WTC11 (cell line): ENCODE results near the gene EP300. TPM values are rescaled to one million over a fixed set of nuclear protein-coding genes. Genes with fewer than 3 reads are reported as not detected.

Source experiments
- ATAC-seq: fragments of 200-7000 bp; cut with Tn5 transposase; 2 replicates; pipeline ENCODE4 v1.10.0; 2021; ENCODE audit warnings: mild to moderate bottlenecking, moderate library complexity
- CTCF ChIA-PET: fragments of 300-600 bp; sonication (Branson Sonifier 250); formaldehyde crosslinking; loops from one replicate; lab custom pipeline; 2021; ENCODE audit warnings: antibody characterized with exemption; lab: Charles Lee
- POLR2A ChIA-PET: fragments of 350-600 bp; sonication (Branson Sonifier 250); formaldehyde crosslinking; loops from one replicate; lab custom pipeline; 2021; ENCODE audit warnings: antibody characterized with exemption; lab: Charles Lee
- DNase-seq: peaks from one replicate; pipeline ENCODE4 v3.0.0; 2021; ENCODE audit warnings: low spot score
- H3K27ac Mint-ChIP-seq: 2 replicates; pipeline ENCODE4 v1.8.0; 2021; ENCODE audit warnings: mixed read lengths
- H3K27me3 Mint-ChIP-seq: 2 replicates; pipeline ENCODE4 v1.8.0; 2021; ENCODE audit warnings: low read depth, mild to moderate bottlenecking, moderate library complexity, mixed read lengths
- H3K36me3 Mint-ChIP-seq: 2 replicates; pipeline ENCODE4 v1.8.0; 2021; ENCODE audit warnings: mixed read lengths
- H3K4me1 Mint-ChIP-seq: 2 replicates; pipeline ENCODE4 v1.8.0; 2022; ENCODE audit warnings: mixed read lengths
- H3K4me3 Mint-ChIP-seq: 2 replicates; pipeline ENCODE4 v1.8.0; 2021; ENCODE audit warnings: mild to moderate bottlenecking, moderate library complexity, mixed read lengths
- H3K9me3 Mint-ChIP-seq: 2 replicates; pipeline ENCODE4 v1.8.0; 2021; ENCODE audit warnings: mixed read lengths
- NFYB ChIP-seq: sonication (generic); formaldehyde crosslinking; conservative IDR thresholded peaks from 2 replicates; pipeline ENCODE4 v1.8.0; 2022; ENCODE audit warnings: low read depth, missing genetic modification reagents
- RELA ChIP-seq: sonication (generic); formaldehyde crosslinking; IDR thresholded peaks from 2 replicates; pipeline ENCODE4 v1.8.1; 2022; ENCODE audit warnings: missing genetic modification reagents, mild to moderate bottlenecking, borderline replicate concordance
- ZNF219 ChIP-seq: sonication (generic); formaldehyde crosslinking; IDR thresholded peaks from 2 replicates; pipeline ENCODE4 v1.8.0; 2023; ENCODE audit warnings: missing genetic modification reagents, mild to moderate bottlenecking, borderline replicate concordance
- ZNF671 ChIP-seq: fragments of 250-450 bp; sonication (Bioruptor Pico); IDR thresholded peaks from 2 replicates; pipeline ENCODE4 v1.8.0; 2021; ENCODE audit warnings: mild to moderate bottlenecking
- total RNA-seq: library from RNA; stranded (reverse); gene quantifications from 3 replicates; pipeline ENCODE4 v1.2.3, GENCODE V29; 2021
- TF ChIP-seq, protein P1 (sequence below): fragments of 250-450 bp; sonication (Bioruptor Pico); conservative IDR thresholded peaks from 2 replicates; pipeline ENCODE4 v1.9.0; 2021; ENCODE audit warnings: mild to moderate bottlenecking
- TF ChIP-seq, protein P2 (sequence below): sonication (generic); formaldehyde crosslinking; IDR thresholded peaks from 2 replicates; pipeline ENCODE4 v1.8.0; 2023; ENCODE audit warnings: missing genetic modification reagents
- TF ChIP-seq, protein P3 (sequence below): sonication (generic); formaldehyde crosslinking; IDR thresholded peaks from 2 replicates; pipeline ENCODE4 v1.8.1; 2023; ENCODE audit warnings: mild to moderate bottlenecking, missing genetic modification reagents, moderate library complexity
- TF ChIP-seq, protein P4 (sequence below): sonication (generic); formaldehyde crosslinking; IDR thresholded peaks from 2 replicates; pipeline ENCODE4 v1.8.1; 2022; ENCODE audit warnings: missing genetic modification reagents, borderline replicate concordance
- TF ChIP-seq, protein P5 (sequence below): sonication (generic); formaldehyde crosslinking; IDR thresholded peaks from 2 replicates; pipeline ENCODE4 v1.8.1; 2023; ENCODE audit warnings: mild to moderate bottlenecking, missing genetic modification reagents, moderate library complexity
- TF ChIP-seq, protein P6 (sequence below): fragments of 200-600 bp; IDR thresholded peaks from 2 replicates; pipeline ENCODE4 v1.8.0; 2022; ENCODE audit warnings: antibody characterized with exemption
- TF ChIP-seq, protein P7 (sequence below): sonication (generic); formaldehyde crosslinking; IDR thresholded peaks from 2 replicates; pipeline ENCODE4 v1.8.1; 2023; ENCODE audit warnings: mild to moderate bottlenecking, missing genetic modification reagents, borderline replicate concordance

EP300 gene
- total RNA-seq, 1 experiment from 2014 or later, result 97.1 TPM

DNA sequence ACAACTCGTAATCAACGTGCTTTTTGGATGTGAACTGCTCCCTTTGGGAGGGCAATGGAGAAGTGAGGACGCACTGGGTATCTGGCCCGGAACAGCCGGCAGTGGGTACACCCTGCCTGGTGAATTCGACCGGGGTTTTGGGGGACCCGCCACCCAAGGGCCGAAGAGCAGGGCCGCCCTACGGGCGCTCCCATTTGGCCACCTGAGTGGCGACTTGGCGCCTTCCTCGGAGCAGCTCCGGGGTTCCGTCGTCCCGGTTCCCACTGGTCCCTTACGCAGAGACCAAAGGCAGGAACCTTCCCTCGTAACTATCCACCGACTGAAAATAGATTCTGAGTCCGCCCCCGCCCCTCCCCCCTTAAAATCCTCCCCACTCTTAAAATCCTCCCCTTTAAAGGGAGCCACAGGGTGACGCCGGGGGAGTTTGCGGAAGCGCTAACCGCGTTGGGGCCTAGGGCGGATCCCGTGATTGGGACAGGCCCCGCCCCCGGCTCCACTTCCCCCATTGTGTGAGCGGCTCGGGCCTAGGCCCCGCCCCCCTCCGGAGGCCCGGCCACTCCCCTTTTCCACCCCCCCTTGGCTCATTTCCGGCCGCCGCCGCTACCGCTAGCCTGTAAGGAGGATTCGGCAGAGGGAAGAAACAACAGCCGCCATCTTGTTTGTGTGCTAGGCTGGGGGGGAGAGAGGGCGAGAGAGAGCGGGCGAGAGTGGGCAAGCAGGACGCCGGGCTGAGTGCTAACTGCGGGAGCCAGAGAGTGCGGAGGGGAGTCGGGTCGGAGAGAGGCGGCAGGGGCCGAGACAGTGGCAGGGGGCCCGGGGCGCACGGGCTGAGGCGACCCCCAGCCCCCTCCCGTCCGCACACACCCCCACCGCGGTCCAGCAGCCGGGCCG lies 1.0 kb upstream of the EP300 start (continued):
- TF ChIP-seq, protein P1, sequence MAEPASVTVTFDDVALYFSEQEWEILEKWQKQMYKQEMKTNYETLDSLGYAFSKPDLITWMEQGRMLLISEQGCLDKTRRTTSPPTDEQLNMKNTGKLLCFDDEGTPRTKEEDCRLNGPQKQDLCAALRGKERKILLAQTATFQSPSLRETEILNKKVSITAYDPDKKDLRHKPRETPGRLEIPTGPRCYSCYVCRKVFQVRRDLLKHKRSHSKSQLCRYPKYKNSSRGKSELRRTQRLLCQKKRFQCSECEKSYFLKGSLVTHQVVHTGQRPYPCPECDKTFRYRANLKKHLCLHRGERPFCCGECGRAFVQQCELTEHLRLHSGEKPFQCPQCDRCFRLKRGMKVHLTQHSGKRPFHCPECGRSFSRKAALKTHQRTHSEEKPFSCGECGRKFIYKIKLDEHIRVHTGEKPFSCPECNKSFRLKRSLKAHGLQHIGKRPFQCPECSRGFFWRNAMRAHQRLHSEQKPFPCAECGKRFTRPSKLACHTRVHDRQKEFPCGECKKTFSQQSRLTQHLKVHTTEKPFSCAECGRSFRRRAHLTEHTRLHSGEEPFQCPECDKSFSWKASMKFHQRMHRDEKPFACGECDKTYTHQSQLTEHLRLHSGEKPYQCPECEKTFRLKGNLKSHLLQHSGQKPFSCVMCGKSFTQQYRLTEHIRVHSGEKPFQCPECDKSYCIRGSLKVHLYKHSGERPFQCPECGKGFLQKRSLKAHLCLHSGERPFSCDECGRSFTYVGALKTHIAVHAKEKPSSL (CRISPR knock-in tag), result no peak
- TF ChIP-seq, protein P2, sequence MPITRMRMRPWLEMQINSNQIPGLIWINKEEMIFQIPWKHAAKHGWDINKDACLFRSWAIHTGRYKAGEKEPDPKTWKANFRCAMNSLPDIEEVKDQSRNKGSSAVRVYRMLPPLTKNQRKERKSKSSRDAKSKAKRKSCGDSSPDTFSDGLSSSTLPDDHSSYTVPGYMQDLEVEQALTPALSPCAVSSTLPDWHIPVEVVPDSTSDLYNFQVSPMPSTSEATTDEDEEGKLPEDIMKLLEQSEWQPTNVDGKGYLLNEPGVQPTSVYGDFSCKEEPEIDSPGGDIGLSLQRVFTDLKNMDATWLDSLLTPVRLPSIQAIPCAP, result 0 out of 2 replicates have a peak, but pooled peaks have one; percentile 20
- TF ChIP-seq, protein P3, sequence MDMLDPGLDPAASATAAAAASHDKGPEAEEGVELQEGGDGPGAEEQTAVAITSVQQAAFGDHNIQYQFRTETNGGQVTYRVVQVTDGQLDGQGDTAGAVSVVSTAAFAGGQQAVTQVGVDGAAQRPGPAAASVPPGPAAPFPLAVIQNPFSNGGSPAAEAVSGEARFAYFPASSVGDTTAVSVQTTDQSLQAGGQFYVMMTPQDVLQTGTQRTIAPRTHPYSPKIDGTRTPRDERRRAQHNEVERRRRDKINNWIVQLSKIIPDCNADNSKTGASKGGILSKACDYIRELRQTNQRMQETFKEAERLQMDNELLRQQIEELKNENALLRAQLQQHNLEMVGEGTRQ (CRISPR knock-in tag), result peak; percentile 72
- TF ChIP-seq, protein P4, sequence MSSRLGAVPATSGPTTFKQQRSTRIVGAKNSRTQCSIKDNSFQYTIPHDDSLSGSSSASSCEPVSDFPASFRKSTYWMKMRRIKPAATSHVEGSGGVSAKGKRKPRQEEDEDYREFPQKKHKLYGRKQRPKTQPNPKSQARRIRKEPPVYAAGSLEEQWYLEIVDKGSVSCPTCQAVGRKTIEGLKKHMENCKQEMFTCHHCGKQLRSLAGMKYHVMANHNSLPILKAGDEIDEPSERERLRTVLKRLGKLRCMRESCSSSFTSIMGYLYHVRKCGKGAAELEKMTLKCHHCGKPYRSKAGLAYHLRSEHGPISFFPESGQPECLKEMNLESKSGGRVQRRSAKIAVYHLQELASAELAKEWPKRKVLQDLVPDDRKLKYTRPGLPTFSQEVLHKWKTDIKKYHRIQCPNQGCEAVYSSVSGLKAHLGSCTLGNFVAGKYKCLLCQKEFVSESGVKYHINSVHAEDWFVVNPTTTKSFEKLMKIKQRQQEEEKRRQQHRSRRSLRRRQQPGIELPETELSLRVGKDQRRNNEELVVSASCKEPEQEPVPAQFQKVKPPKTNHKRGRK, result no peak
- TF ChIP-seq RELA, result no peak

DNA sequence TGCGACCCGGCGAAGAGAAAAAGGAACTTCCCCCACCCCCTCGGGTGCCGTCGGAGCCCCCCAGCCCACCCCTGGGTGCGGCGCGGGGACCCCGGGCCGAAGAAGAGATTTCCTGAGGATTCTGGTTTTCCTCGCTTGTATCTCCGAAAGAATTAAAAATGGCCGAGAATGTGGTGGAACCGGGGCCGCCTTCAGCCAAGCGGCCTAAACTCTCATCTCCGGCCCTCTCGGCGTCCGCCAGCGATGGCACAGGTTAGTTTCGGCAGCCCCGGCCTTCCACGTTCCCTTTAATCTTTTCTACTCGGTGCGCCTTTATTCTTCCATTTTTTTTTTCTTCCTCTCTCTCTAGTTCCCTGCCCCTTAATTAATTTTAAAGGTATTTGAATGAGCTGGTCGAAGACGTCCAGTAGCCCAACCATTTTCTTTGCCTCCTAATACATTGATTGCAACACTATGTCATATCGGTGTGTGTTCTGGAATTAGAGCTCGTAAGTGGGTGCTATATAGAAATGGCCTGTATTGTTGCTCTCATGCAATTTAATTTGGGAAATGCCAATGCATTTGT lies 537 bp downstream of the EP300 start:
- CTCF ChIA-PET, result interaction anchor here (0.7 to 1.8 kb wide), 3 partner anchors 145 to 170 kb away, joined by 3 to 6 read pairs (median 5); no protein-coding TSS in a partner anchor
- ATAC-seq (no peak), DNase-seq (no peak)
- no peaks in the 10 kb centered on the region for H3K27me3 Mint-ChIP-seq
- peaks cover 21% of the 10 kb centered on the region for H3K36me3 Mint-ChIP-seq
- TF ChIP-seq ZNF219 (CRISPR knock-in tag) (no peak), ZNF671 (CRISPR knock-in tag) (no peak), NFYB (no peak)
- TF ChIP-seq, protein P5, sequence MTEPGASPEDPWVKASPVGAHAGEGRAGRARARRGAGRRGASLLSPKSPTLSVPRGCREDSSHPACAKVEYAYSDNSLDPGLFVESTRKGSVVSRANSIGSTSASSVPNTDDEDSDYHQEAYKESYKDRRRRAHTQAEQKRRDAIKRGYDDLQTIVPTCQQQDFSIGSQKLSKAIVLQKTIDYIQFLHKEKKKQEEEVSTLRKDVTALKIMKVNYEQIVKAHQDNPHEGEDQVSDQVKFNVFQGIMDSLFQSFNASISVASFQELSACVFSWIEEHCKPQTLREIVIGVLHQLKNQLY (CRISPR knock-in tag), result no peak
- TF ChIP-seq, protein P6, sequence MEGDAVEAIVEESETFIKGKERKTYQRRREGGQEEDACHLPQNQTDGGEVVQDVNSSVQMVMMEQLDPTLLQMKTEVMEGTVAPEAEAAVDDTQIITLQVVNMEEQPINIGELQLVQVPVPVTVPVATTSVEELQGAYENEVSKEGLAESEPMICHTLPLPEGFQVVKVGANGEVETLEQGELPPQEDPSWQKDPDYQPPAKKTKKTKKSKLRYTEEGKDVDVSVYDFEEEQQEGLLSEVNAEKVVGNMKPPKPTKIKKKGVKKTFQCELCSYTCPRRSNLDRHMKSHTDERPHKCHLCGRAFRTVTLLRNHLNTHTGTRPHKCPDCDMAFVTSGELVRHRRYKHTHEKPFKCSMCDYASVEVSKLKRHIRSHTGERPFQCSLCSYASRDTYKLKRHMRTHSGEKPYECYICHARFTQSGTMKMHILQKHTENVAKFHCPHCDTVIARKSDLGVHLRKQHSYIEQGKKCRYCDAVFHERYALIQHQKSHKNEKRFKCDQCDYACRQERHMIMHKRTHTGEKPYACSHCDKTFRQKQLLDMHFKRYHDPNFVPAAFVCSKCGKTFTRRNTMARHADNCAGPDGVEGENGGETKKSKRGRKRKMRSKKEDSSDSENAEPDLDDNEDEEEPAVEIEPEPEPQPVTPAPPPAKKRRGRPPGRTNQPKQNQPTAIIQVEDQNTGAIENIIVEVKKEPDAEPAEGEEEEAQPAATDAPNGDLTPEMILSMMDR, result no peak
- TF ChIP-seq, protein P7, sequence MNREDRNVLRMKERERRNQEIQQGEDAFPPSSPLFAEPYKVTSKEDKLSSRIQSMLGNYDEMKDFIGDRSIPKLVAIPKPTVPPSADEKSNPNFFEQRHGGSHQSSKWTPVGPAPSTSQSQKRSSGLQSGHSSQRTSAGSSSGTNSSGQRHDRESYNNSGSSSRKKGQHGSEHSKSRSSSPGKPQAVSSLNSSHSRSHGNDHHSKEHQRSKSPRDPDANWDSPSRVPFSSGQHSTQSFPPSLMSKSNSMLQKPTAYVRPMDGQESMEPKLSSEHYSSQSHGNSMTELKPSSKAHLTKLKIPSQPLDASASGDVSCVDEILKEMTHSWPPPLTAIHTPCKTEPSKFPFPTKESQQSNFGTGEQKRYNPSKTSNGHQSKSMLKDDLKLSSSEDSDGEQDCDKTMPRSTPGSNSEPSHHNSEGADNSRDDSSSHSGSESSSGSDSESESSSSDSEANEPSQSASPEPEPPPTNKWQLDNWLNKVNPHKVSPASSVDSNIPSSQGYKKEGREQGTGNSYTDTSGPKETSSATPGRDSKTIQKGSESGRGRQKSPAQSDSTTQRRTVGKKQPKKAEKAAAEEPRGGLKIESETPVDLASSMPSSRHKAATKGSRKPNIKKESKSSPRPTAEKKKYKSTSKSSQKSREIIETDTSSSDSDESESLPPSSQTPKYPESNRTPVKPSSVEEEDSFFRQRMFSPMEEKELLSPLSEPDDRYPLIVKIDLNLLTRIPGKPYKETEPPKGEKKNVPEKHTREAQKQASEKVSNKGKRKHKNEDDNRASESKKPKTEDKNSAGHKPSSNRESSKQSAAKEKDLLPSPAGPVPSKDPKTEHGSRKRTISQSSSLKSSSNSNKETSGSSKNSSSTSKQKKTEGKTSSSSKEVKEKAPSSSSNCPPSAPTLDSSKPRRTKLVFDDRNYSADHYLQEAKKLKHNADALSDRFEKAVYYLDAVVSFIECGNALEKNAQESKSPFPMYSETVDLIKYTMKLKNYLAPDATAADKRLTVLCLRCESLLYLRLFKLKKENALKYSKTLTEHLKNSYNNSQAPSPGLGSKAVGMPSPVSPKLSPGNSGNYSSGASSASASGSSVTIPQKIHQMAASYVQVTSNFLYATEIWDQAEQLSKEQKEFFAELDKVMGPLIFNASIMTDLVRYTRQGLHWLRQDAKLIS, result no peak
- H3K27ac Mint-ChIP-seq, result peak overlapping the region; percentile 96
- no peaks in the 10 kb centered on the region for H3K9me3 Mint-ChIP-seq
- POLR2A ChIA-PET, result interaction anchor here (0.8 to 3.9 kb wide), 3 partner anchors 19 to 141 kb away, joined by 5 to 30 read pairs (median 10); partner anchors contain the start of gene RBX1
- H3K4me1 Mint-ChIP-seq, result peaks cover 41% of the 10 kb centered on the region
- peak overlapping the region; percentile 98 for H3K4me3 Mint-ChIP-seq
